ENCODE results near the gene SLC12A2. TPM values are rescaled to one million over a fixed set of nuclear protein-coding genes. Genes with fewer than 3 reads are reported as not detected.

Gene SLC12A2
- total RNA-seq, 1 donor from 2014 or later: 24.6 TPM

- no peak overlapping the region for H3K27ac ChIP-seq
- no peaks in the 10 kb centered on the region for H3K27me3 ChIP-seq
- H3K4me2 ChIP-seq: no peak overlapping the region
- no peaks in the 10 kb centered on the region for H3K4me1 ChIP-seq
- Mint-ChIP-seq H3K27ac (no peak overlapping the region), H3K27me3 (ENCODE audit: insufficient read depth, low read depth) (peaks cover 10% of the 10 kb centered on the region), H3K4me3 (no peak overlapping the region), H3K4me1 (peaks cover 3% of the 10 kb centered on the region), H3K36me3 (no peaks in the 10 kb centered on the region), H3K9me3 (no peaks in the 10 kb centered on the region)
- H3K9ac ChIP-seq: no peak overlapping the region
- no peaks in the 10 kb centered on the region for H3K36me3 ChIP-seq
- TF ChIP-seq CTCF (IDR thresholded peaks at IDR 0.05) (no peak), EZH2 (IDR thresholded peaks at IDR 0.05) (no peak), EZH2phosphoT487 (IDR thresholded peaks at IDR 0.05) (no peak)
- H3K79me2 ChIP-seq (ENCODE audit: low read depth): no peaks in the 10 kb centered on the region
- H2AFZ ChIP-seq (replicated peaks): peak overlapping the region; percentile 15
- no peaks in the 10 kb centered on the region for H3F3A ChIP-seq (ENCODE audit: low read depth)
- no peak for DNase-seq (ENCODE audit: low spot score)
- no peaks in the 10 kb centered on the region for H4K20me1 ChIP-seq (ENCODE audit: low read depth)
- H3K9me3 ChIP-seq (ENCODE audit: low read depth): no peaks in the 10 kb centered on the region
- H3K4me3 ChIP-seq: no peak overlapping the region
Observed at GRCh38 chr5:128216860-128217531, 133.4 kb downstream of the SLC12A2 start.

DNA sequence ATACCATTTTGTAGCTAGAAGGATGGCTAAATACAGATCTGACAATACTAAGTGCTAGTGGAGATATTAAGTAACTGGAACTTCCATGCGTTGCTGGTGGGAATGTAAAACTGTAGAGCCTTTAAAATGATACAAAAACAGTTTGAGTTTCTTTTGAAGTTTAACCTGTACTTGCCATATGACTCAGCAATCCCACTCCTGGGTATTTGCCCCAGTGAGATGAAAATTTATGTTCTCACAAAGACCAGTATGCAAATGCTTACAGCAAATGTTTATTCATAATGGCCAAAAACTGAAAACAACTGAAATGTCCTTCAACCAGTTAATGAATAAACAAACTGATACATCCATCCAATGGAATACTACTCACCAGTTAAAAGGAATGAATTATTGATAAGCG lies 137.3 kb downstream of the SLC12A2 start:
- Histone ChIP-seq H3K27me3 (no peaks in the 10 kb centered on the region), H3K9me3 (ENCODE audit: low read depth) (no peaks in the 10 kb centered on the region), H3K4me3 (no peak overlapping the region), H2AFZ (replicated peaks) (no peak overlapping the region), H3K4me2 (no peak overlapping the region), H3K27ac (no peak overlapping the region), H3F3A (ENCODE audit: low read depth) (no peaks in the 10 kb centered on the region), H3K9ac (no peak overlapping the region), H4K20me1 (ENCODE audit: low read depth) (no peaks in the 10 kb centered on the region), H3K79me2 (ENCODE audit: low read depth) (no peaks in the 10 kb centered on the region), H3K36me3 (no peaks in the 10 kb centered on the region), H3K4me1 (no peaks in the 10 kb centered on the region)
- Mint-ChIP-seq H3K4me3 (no peak overlapping the region), H3K9me3 (no peaks in the 10 kb centered on the region), H3K27me3 (ENCODE audit: insufficient read depth, low read depth) (peaks cover 6% of the 10 kb centered on the region), H3K27ac (no peak overlapping the region), H3K36me3 (no peaks in the 10 kb centered on the region), H3K4me1 (peaks cover 3% of the 10 kb centered on the region)
- TF ChIP-seq EZH2phosphoT487 (IDR thresholded peaks at IDR 0.05): no peak
- no peak for TF ChIP-seq EZH2 (IDR thresholded peaks at IDR 0.05)
- TF ChIP-seq CTCF (IDR thresholded peaks at IDR 0.05): no peak
- no peak for DNase-seq (ENCODE audit: low spot score)

DNA sequence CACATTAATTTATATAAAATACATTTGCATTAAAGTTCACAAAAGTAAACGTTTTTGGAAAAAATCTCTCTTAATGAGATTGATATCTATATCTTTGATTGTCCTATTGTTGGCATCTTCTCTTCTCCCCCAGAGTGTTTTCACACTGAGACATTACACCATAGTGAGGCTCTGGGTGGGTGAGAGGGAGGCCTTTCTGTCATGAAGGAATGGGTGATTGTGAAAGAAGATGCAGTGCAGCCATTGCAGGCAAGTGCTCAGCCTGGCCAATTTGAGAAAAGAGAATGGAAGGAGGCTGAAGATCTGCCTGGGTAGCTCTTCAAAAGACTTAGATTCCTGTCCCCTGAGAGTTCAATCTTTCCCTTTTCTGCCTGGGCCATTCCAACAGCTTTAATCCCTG lies 140.8 kb downstream of the SLC12A2 start:
- Histone ChIP-seq H3K79me2 (ENCODE audit: low read depth) (no peaks in the 10 kb centered on the region), H3K4me1 (no peaks in the 10 kb centered on the region), H3K9me3 (ENCODE audit: low read depth) (no peaks in the 10 kb centered on the region), H4K20me1 (ENCODE audit: low read depth) (no peaks in the 10 kb centered on the region), H3K36me3 (no peaks in the 10 kb centered on the region), H3K27ac (no peak overlapping the region), H3F3A (ENCODE audit: low read depth) (no peaks in the 10 kb centered on the region), H3K27me3 (no peaks in the 10 kb centered on the region), H3K4me3 (no peak overlapping the region), H3K9ac (no peak overlapping the region), H2AFZ (replicated peaks) (no peak overlapping the region), H3K4me2 (no peak overlapping the region)
- DNase-seq (ENCODE audit: low spot score): no peak
- no peak overlapping the region for H3K27ac Mint-ChIP-seq
- no peak overlapping the region for H3K4me3 Mint-ChIP-seq
- no peaks in the 10 kb centered on the region for H3K27me3 Mint-ChIP-seq (ENCODE audit: insufficient read depth, low read depth)
- H3K4me1 Mint-ChIP-seq: peaks cover 3% of the 10 kb centered on the region
- no peak for TF ChIP-seq EZH2 (IDR thresholded peaks at IDR 0.05)
- no peak for TF ChIP-seq EZH2phosphoT487 (IDR thresholded peaks at IDR 0.05)
- TF ChIP-seq CTCF (IDR thresholded peaks at IDR 0.05): no peak
- H3K9me3 Mint-ChIP-seq: no peaks in the 10 kb centered on the region
- H3K36me3 Mint-ChIP-seq: no peaks in the 10 kb centered on the region

Data from neural progenitor cell (in vitro differentiated cells).